ENCODE measurements around the gene DDX56. TPM values are rescaled to one million over a fixed set of nuclear protein-coding genes. Genes with fewer than 3 reads are reported as not detected.
"Not testable (repeated sequence)": the region's sequence is repeated elsewhere in the genome, so short reads cannot be mapped to it uniquely, and the experiment has no call there.

Gene DDX56
- total RNA-seq, 1 donor from 2014 or later, result 45.8 TPM

DNA sequence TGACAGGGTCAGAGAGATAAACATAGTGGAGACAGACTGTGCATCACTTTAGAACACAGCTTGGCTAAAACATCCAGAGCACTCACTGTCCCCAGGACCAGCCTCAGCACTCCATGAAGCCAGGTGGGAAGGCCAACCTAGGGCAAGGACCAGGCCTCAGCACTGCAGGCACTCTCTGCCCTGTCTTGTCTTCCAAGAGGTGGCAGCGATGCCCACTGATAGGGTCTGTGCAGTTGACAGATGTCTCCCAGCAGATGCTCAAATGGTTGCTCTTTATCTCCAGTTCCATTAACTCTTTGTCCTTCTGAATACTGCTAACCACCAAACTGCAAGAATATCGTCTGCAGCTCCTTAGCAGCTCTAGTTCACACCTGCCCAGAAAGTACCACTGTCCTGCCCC is 9.1 kb downstream of the DDX56 start:
- intact Hi-C loops (cut with DNase I), result no loop called here
- no peak overlapping the region for H3K4me3 ChIP-seq
- no peak for ATAC-seq
- no peaks in the 10 kb centered on the region for H3K27me3 ChIP-seq (ENCODE audit: low read depth)
- no peaks in the 10 kb centered on the region for H3K9me3 ChIP-seq
- no peak overlapping the region for H3K27ac ChIP-seq
- TF ChIP-seq CTCF (IDR thresholded peaks at IDR 0.05), result no peak
- H3K4me1 ChIP-seq, result no peaks in the 10 kb centered on the region
- peaks cover 65% of the 10 kb centered on the region for H3K36me3 ChIP-seq
- no peak for DNase-seq

DNA sequence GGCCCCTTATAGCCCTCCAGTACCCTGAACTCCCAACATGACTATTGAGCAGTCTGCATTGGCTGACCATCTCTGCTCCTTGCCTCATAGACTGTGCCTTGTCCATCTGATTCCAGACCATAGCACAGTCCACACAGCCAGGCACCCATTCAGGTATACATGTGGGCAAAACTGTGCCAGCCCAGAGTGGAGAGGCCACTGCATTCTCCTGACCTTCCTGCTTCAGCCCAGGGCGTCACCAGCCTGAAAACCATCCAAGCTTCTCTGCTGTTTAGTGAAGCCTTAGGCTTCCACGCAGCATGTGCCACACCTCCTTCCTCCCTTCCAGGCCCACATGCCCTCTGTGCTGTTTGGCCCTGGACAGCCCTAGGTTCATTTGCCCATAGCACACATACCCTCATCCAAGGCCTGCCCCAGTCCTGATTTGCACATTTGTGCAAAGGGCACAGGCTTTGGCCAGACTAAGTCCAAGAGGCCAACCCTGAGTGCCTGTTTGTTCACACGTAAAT is 10.5 kb downstream of the DDX56 start:
- intact Hi-C loops (cut with DNase I), result no loop called here
- no peak for ATAC-seq

GRCh38 chr7:44562622-44562962 is 11.1 kb downstream of the DDX56 start:
- intact Hi-C loops (cut with DNase I), result not testable (repeated sequence)

More for the DNA sequence above, 10.5 kb downstream of the DDX56 start:
- no peak for TF ChIP-seq CTCF (IDR thresholded peaks at IDR 0.05)
- H3K27ac ChIP-seq, result no peak overlapping the region
- H3K27me3 ChIP-seq (ENCODE audit: low read depth), result no peaks in the 10 kb centered on the region
- H3K4me3 ChIP-seq, result no peak overlapping the region
- H3K4me1 ChIP-seq, result no peaks in the 10 kb centered on the region
- no peaks in the 10 kb centered on the region for H3K9me3 ChIP-seq
- H3K36me3 ChIP-seq, result peaks cover 51% of the 10 kb centered on the region
- no peak for DNase-seq

GRCh38 chr7:44561962-44562621 is 11.6 kb downstream of the DDX56 start:
- Histone ChIP-seq H3K4me1 (no peaks in the 10 kb centered on the region), H3K4me3 (no peak overlapping the region), H3K27me3 (ENCODE audit: low read depth) (no peaks in the 10 kb centered on the region), H3K27ac (no peak overlapping the region), H3K9me3 (no peaks in the 10 kb centered on the region), H3K36me3 (peaks cover 40% of the 10 kb centered on the region)
- no peak for ATAC-seq
- no peak for DNase-seq
- no peak for TF ChIP-seq CTCF (IDR thresholded peaks at IDR 0.05)
- intact Hi-C loops (cut with DNase I), result no loop called here

More at GRCh38 chr7:44562622-44562962, 11.1 kb downstream of the DDX56 start:
- not testable (repeated sequence) for H3K4me1 ChIP-seq; ATAC-seq; H3K27me3 ChIP-seq (ENCODE audit: low read depth); H3K4me3 ChIP-seq; H3K27ac ChIP-seq; H3K9me3 ChIP-seq; DNase-seq
- H3K36me3 ChIP-seq, result peaks cover 45% of the 10 kb centered on the region

DNA sequence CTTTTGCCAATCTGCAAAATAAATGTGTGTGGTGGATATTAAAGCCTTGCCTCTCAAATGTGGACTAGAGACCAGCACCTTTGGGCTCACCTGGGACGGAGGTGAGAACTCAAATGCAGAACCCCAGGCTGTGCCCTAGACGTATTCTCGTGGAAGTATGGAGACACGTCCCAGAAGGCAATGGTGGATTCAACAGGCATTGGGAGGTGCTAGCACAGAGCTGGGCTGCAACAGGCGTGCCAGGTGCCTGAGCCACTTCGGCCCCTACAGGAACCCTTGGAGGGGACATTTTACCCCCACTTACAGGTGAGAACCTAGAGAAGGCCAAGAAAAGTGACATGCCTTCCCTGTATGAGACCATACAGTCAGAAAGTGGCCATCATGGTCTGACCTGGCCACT is 12.2 kb downstream of the DDX56 start:
- DNase-seq (no peak), ATAC-seq (no peak)
- no peak for TF ChIP-seq CTCF (IDR thresholded peaks at IDR 0.05)

GRCh38 chr7:44559485-44559884 is 14.2 kb downstream of the DDX56 start:
- Histone ChIP-seq H3K4me1 (no peaks in the 10 kb centered on the region), H3K36me3 (peaks cover 14% of the 10 kb centered on the region), H3K4me3 (no peak overlapping the region), H3K9me3 (no peaks in the 10 kb centered on the region), H3K27ac (no peak overlapping the region), H3K27me3 (ENCODE audit: low read depth) (no peaks in the 10 kb centered on the region)
- intact Hi-C loops (cut with DNase I), result no loop called here
- TF ChIP-seq CTCF (IDR thresholded peaks at IDR 0.05), result no peak
- ATAC-seq, result no peak
- DNase-seq, result no peak

More for the DNA sequence above, 12.2 kb downstream of the DDX56 start:
- no peaks in the 10 kb centered on the region for H3K9me3 ChIP-seq
- no peaks in the 10 kb centered on the region for H3K27me3 ChIP-seq (ENCODE audit: low read depth)
- no peak overlapping the region for H3K27ac ChIP-seq
- H3K36me3 ChIP-seq, result peaks cover 34% of the 10 kb centered on the region
- intact Hi-C loops (cut with DNase I), result no loop called here
- no peaks in the 10 kb centered on the region for H3K4me1 ChIP-seq
- no peak overlapping the region for H3K4me3 ChIP-seq
